HG03039 (cell line): Measurements from ENCODE around the gene ARHGAP32.

ENCODE experiments used
- ATAC-seq: cut with Tn5 transposase; IDR thresholded peaks from one replicate; pipeline ENCODE4 v1.9.1; 2021; ENCODE audit warnings: mild to moderate bottlenecking, moderate library complexity; ENCODE audit not compliant: unreplicated experiment

ARHGAP32 gene

GRCh38 chr11:128963744-128964325 is 228.3 kb downstream of the ARHGAP32 start:
- no peak for ATAC-seq

DNA sequence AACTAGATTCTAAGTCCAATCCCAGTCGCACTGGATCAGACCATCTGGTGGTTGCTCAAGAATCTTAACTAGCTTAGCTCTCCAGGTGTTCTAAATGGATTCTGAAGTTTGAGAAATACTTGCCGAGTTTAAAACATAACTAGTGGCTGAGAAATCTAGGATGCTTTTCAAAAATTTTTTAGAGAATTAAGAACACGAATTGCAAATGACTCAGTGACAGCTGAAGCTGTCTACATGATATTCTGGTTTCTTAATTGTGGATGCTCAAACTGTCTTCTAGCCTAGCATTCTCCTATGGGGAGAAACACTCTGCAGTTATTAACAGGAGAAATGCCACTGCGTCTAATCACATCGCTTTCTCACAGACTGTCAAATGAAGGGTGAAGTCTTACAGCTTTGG is 229.2 kb downstream of the ARHGAP32 start:
- ATAC-seq = no peak

GRCh38 chr11:128961645-128962044 is 230.5 kb downstream of the ARHGAP32 start:
- ATAC-seq = no peak

- ATAC-seq = no peak
Measured at GRCh38 chr11:128957202-128957482, 235.0 kb downstream of the ARHGAP32 start.

- ATAC-seq = no peak
Measured at GRCh38 chr11:128956401-128957201, 235.5 kb downstream of the ARHGAP32 start.

DNA sequence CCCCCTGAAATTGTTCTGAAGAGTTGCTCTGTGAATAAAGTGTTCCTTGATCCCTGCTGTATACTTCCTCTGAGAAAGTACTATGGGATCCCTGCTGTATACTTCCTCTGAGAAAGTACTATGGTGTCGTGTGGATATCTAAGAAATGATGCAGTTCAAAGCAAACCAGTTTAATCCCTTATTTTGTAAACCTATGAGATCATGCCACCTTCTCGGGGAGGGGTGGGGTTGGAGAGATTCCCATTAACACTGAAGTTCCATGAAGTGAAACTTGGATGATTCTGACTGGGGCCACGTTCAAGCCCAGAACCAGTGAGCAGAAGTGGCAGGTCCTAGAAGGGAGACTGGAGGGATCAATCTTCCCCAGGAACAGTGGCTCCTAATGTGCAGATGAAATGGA is 236.5 kb downstream of the ARHGAP32 start:
- ATAC-seq = no peak

GRCh38 chr11:128953151-128953550 is 239.0 kb downstream of the ARHGAP32 start:
- no peak for ATAC-seq

GRCh38 chr11:128949791-128950454 is 242.2 kb downstream of the ARHGAP32 start:
- no peak for ATAC-seq

GRCh38 chr11:128948583-128948982 is 243.5 kb downstream of the ARHGAP32 start:
- no peak for ATAC-seq

GRCh38 chr11:128947773-128948172 is 244.4 kb downstream of the ARHGAP32 start:
- ATAC-seq = no peak

DNA sequence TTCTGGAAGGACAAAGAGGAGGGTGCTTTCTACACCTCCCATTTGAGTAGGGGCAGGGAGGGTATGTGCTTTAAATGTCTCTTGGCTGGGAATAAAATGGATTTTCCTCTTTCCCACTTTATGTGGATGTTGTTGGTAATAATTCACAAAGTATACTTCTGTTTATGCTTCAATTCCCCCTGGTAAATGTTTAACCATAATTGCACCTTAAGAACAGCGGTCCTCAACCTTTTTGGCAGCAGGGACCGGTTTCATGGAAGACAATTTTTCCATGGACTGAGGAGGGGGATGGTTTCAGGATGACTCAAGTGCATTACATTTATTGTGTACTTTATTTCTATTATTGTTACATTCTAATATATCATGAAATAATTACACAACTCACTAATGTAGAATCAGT is 245.5 kb downstream of the ARHGAP32 start:
- no peak for ATAC-seq

GRCh38 chr11:128943428-128943976 is 248.6 kb downstream of the ARHGAP32 start:
- no peak for ATAC-seq

DNA sequence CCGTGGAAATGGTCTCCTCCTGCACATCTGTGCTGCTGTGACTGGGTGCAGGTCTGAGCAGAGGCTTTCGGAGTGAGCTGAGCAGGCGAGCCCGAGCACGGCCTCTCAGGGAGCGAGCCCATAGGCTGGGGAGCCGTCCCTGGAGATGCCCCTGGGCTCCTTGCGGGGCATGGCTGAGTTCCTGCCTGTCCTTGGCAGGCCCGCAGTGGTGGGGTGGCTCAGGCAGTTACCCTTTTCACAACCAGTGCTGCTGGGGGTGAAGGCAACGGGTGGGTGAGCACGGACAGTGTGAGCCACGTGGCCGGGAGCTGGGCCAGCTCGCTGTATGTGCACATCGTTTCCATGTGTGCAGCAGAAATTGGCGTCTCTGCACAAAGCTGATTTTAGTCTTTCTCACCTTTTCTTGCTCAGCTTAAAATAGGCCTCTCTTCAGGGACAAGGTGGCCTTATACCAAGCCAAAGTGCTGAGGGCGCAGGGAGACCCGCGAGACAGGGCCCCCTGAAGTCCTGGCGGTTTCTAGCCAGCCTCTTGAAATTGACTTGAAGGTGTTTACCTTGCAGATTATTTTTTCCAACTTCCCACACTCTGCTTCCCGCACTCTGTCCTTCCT is 249.2 kb downstream of the ARHGAP32 start, which contains the start of gene TP53AIP1:
TSS of gene TP53AIP1 (minus strand) at position 55 of the 611 bp plus-strand sequence. CDS start 5,053 bp downstream, outside the sequence.
- no peak for ATAC-seq

GRCh38 chr11:128942272-128942612 is 249.9 kb downstream of the ARHGAP32 start:
- ATAC-seq = no peak

- ATAC-seq = no peak
Measured at GRCh38 chr11:128941573-128942271, 250.4 kb downstream of the ARHGAP32 start.

GRCh38 chr11:128941110-128941509 is 251.0 kb downstream of the ARHGAP32 start:
- ATAC-seq = no peak

GRCh38 chr11:128940603-128941002 is 251.5 kb downstream of the ARHGAP32 start:
- ATAC-seq = no peak

DNA sequence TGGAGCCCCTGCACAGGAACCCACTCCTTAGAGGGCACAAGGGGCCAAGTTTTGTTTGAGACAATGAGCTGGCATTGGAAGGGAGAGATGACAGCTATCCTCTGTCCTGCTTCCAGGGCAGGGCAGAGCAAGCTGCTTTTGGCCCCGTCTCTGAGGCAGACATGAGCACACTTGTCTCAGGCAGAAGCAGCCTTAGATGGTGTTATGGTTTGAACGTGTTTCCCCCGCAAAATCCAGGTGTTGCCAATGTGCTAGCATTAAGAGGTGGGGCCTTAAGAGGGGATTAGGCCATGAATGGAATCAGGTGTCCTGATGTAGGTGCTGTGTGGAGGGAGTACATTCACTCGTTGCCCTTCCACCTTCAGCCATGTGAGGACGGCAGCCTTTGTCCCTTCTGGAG is 252.0 kb downstream of the ARHGAP32 start:
- ATAC-seq = no peak

- no peak for ATAC-seq
Measured at GRCh38 chr11:128939591-128939990, 252.5 kb downstream of the ARHGAP32 start.

- ATAC-seq = no peak
Measured at GRCh38 chr11:128938156-128938885, 253.8 kb downstream of the ARHGAP32 start.
